Suprapubic skin (tissue), 4 donors: Measurements from ENCODE around the gene RALGPS1. TPM values are rescaled to one million over a fixed set of nuclear protein-coding genes. Genes with fewer than 3 reads are reported as not detected.

Source experiments
- DNase-seq, 2 donors: peaks; one replicate each; pipeline ENCODE4 v3.0.0-alpha.2; 2019; ENCODE audit warnings: low spot score in 2 of 2
- H3K27ac ChIP-seq: fragments of 200-600 bp; sonication (generic); one replicate; pipeline ENCODE4 v1.5.1; 2019
- H3K27me3 ChIP-seq: fragments of 200-600 bp; sonication (generic); one replicate; pipeline ENCODE4 v1.5.1; 2019
- H3K36me3 ChIP-seq: fragments of 200-600 bp; sonication (generic); one replicate; pipeline ENCODE4 v1.5.1; 2019
- H3K4me1 ChIP-seq: fragments of 200-600 bp; sonication (generic); one replicate; pipeline ENCODE4 v1.5.1; 2019
- H3K4me3 ChIP-seq: fragments of 200-600 bp; sonication (generic); one replicate; pipeline ENCODE4 v1.5.1; 2019; ENCODE audit warnings: mild to moderate bottlenecking
- H3K9me3 ChIP-seq: fragments of 200-600 bp; sonication (generic); one replicate; pipeline ENCODE4 v1.5.1; 2019
- CTCF ChIP-seq, 2 donors: fragments of 200-600 bp in 1 of 2; fragments of 450-650 bp in 1 of 2; sonication (generic) in 1 of 2; IDR thresholded peaks; one replicate each; pipeline ENCODE4 v1.5.1; 2016 to 2019; ENCODE audit warnings: antibody characterized with exemption in 2 of 2, mild to moderate bottlenecking in 1 of 2, moderate library complexity in 1 of 2
- EP300 ChIP-seq: sonication (generic); formaldehyde crosslinking; IDR thresholded peaks from one replicate; pipeline ENCODE4 v1.6.1; 2017; ENCODE audit warnings: antibody characterized with exemption
- POLR2A ChIP-seq, 2 donors: fragments of 450-650 bp; IDR thresholded peaks; one replicate each; pipeline ENCODE4 v1.6.1; 2017; ENCODE audit warnings: antibody characterized with exemption in 2 of 2, mild to moderate bottlenecking in 2 of 2, moderate library complexity in 2 of 2
- POLR2AphosphoS5 ChIP-seq, 3 donors: sonication (generic); formaldehyde crosslinking; IDR thresholded peaks; one replicate each; pipeline ENCODE4 v1.6.1; 2017; ENCODE audit warnings: antibody characterized with exemption in 3 of 3
- WGBS: methylation state at CpG from one replicate; pipeline ENCODE4 v1.1.5; 2018; 5-methylcytosine and 5-hydroxymethylcytosine counted together
- total RNA-seq, 4 donors: library from RNA; depleted of rRNA; stranded (reverse); fragments of >200 nt; gene quantifications; one replicate each; pipeline ENCODE4 v1.1.0, GENCODE V29; 2016

The RALGPS1 gene
- total RNA-seq, 4 donors from 2014 or later = 14.8 to 86.7 (median 21.4) TPM

GRCh38 chr9:127212453-127212852, 297.9 kb downstream of the RALGPS1 start:
- Histone ChIP-seq H3K27me3 (no peaks in the 10 kb centered on the region), H3K9me3 (no peaks in the 10 kb centered on the region), H3K36me3 (no peaks in the 10 kb centered on the region), H3K4me1 (peaks cover 15% of the 10 kb centered on the region), H3K27ac (no peak overlapping the region), H3K4me3 (no peak overlapping the region)
- WGBS = 79% methylated on average over 9 of the region's 9 CpGs
- DNase-seq = peak in 1 of 2 donors; percentile 54
- TF ChIP-seq POLR2A (IDR thresholded peaks at IDR 0.05) (no peak), POLR2AphosphoS5 (IDR thresholded peaks at IDR 0.05) (no peak), EP300 (no peak), CTCF (IDR thresholded peaks at IDR 0.05) (no peak)

GRCh38 chr9:127213859-127214258, 299.3 kb downstream of the RALGPS1 start:
- Histone ChIP-seq H3K27ac (no peak overlapping the region), H3K27me3 (no peaks in the 10 kb centered on the region), H3K4me3 (no peak overlapping the region), H3K4me1 (peaks cover 15% of the 10 kb centered on the region), H3K9me3 (no peaks in the 10 kb centered on the region), H3K36me3 (no peaks in the 10 kb centered on the region)
- no peak for TF ChIP-seq POLR2AphosphoS5 (IDR thresholded peaks at IDR 0.05)
- TF ChIP-seq CTCF (IDR thresholded peaks at IDR 0.05) = no peak
- TF ChIP-seq EP300 = no peak
- TF ChIP-seq POLR2A (IDR thresholded peaks at IDR 0.05) = no peak
- DNase-seq = no peak
- 62% methylated on average over 4 of the region's 4 CpGs for WGBS

GRCh38 chr9:127214421-127215267, 300.1 kb downstream of the RALGPS1 start:
- DNase-seq = peak in 1 of 2 donors; percentile 61
- Histone ChIP-seq H3K9me3 (no peaks in the 10 kb centered on the region), H3K36me3 (no peaks in the 10 kb centered on the region), H3K27ac (no peak overlapping the region), H3K4me1 (peaks cover 15% of the 10 kb centered on the region), H3K4me3 (no peak overlapping the region), H3K27me3 (no peaks in the 10 kb centered on the region)
- no peak for TF ChIP-seq POLR2A (IDR thresholded peaks at IDR 0.05)
- no peak for TF ChIP-seq EP300
- TF ChIP-seq POLR2AphosphoS5 (IDR thresholded peaks at IDR 0.05) = no peak
- TF ChIP-seq CTCF (IDR thresholded peaks at IDR 0.05) = peak; percentile 27 to 67
- 37% methylated on average over 6 of the region's 6 CpGs for WGBS

GRCh38 chr9:127215268-127216209, 301.0 kb downstream of the RALGPS1 start:
- DNase-seq = peak in 1 of 2 donors; percentile 40
- TF ChIP-seq CTCF (IDR thresholded peaks at IDR 0.05) (no peak), POLR2A (IDR thresholded peaks at IDR 0.05) (no peak), EP300 (no peak), POLR2AphosphoS5 (IDR thresholded peaks at IDR 0.05) (no peak)
- H3K27ac ChIP-seq = no peak overlapping the region
- WGBS = 89% methylated on average over 14 of the region's 14 CpGs
- no peaks in the 10 kb centered on the region for H3K9me3 ChIP-seq
- no peaks in the 10 kb centered on the region for H3K27me3 ChIP-seq
- H3K4me3 ChIP-seq = no peak overlapping the region
- H3K36me3 ChIP-seq = no peaks in the 10 kb centered on the region
- peaks cover 12% of the 10 kb centered on the region for H3K4me1 ChIP-seq
